ENCODE results near the gene MUC6.

The MUC6 gene

GRCh38 chr11:1036303-1036923 is at the start of gene MUC6:
MUC6 (minus strand) TSS chr11:1036718; CDS start chr11:1036655, 63 bp downstream.
- H3K4me3 ChIP-seq (ENCODE audit: low read depth, low read length): no peak within 1 kb of the TSS
- 0 out of 2 replicates have a peak within 1 kb of the TSS, but pooled peaks have one; percentile 18 for H3K27ac ChIP-seq (ENCODE audit: low read depth, low read length)
- no peak within 1 kb of the TSS for H3K9ac ChIP-seq (ENCODE audit: low read length)
- no peaks in the 10 kb centered on the region for H3K27me3 ChIP-seq (ENCODE audit: control insufficient read depth, insufficient read depth, low read length)
- H3K4me1 ChIP-seq (ENCODE audit: control insufficient read depth, insufficient read depth, low read length): no peaks in the 10 kb centered on the region
- H3K9me3 ChIP-seq (ENCODE audit: control insufficient read depth, insufficient read depth, low read depth, low read length): no peaks in the 10 kb centered on the region
- no peaks in the 10 kb centered on the region for H3K36me3 ChIP-seq (ENCODE audit: control insufficient read depth, insufficient read depth, low read length)

- Histone ChIP-seq H3K9me3 (ENCODE audit: control insufficient read depth, insufficient read depth, low read depth, low read length) (no peaks in the 10 kb centered on the region), H3K27ac (ENCODE audit: low read depth, low read length) (no peak overlapping the region), H3K36me3 (ENCODE audit: control insufficient read depth, insufficient read depth, low read length) (no peaks in the 10 kb centered on the region), H3K27me3 (ENCODE audit: control insufficient read depth, insufficient read depth, low read length) (no peaks in the 10 kb centered on the region), H3K4me1 (ENCODE audit: control insufficient read depth, insufficient read depth, low read length) (no peaks in the 10 kb centered on the region), H3K4me3 (ENCODE audit: low read depth, low read length) (no peak overlapping the region), H3K9ac (ENCODE audit: low read length) (no peak overlapping the region)
These were observed 49.1 kb upstream of the MUC6 start for GRCh38 chr11:1085440-1086170.

GRCh38 chr11:1084561-1085439 is 48.3 kb upstream of the MUC6 start:
- no peak overlapping the region for H3K4me3 ChIP-seq (ENCODE audit: low read depth, low read length)
- no peaks in the 10 kb centered on the region for H3K27me3 ChIP-seq (ENCODE audit: control insufficient read depth, insufficient read depth, low read length)
- no peaks in the 10 kb centered on the region for H3K36me3 ChIP-seq (ENCODE audit: control insufficient read depth, insufficient read depth, low read length)
- no peak overlapping the region for H3K9ac ChIP-seq (ENCODE audit: low read length)
- no peaks in the 10 kb centered on the region for H3K4me1 ChIP-seq (ENCODE audit: control insufficient read depth, insufficient read depth, low read length)
- H3K27ac ChIP-seq (ENCODE audit: low read depth, low read length): no peak overlapping the region
- no peaks in the 10 kb centered on the region for H3K9me3 ChIP-seq (ENCODE audit: control insufficient read depth, insufficient read depth, low read depth, low read length)

GRCh38 chr11:1083621-1084551 is 47.4 kb upstream of the MUC6 start:
- Histone ChIP-seq H3K4me1 (ENCODE audit: control insufficient read depth, insufficient read depth, low read length) (no peaks in the 10 kb centered on the region), H3K27ac (ENCODE audit: low read depth, low read length) (no peak overlapping the region), H3K4me3 (ENCODE audit: low read depth, low read length) (no peak overlapping the region), H3K9ac (ENCODE audit: low read length) (no peak overlapping the region), H3K9me3 (ENCODE audit: control insufficient read depth, insufficient read depth, low read depth, low read length) (no peaks in the 10 kb centered on the region), H3K27me3 (ENCODE audit: control insufficient read depth, insufficient read depth, low read length) (no peaks in the 10 kb centered on the region), H3K36me3 (ENCODE audit: control insufficient read depth, insufficient read depth, low read length) (no peaks in the 10 kb centered on the region)

GRCh38 chr11:1082728-1083620 is 46.5 kb upstream of the MUC6 start:
- Histone ChIP-seq H3K27me3 (ENCODE audit: control insufficient read depth, insufficient read depth, low read length) (no peaks in the 10 kb centered on the region; the same call in 1 of the 2 replicates), H3K27ac (ENCODE audit: low read depth, low read length) (no peak overlapping the region), H3K9me3 (ENCODE audit: control insufficient read depth, insufficient read depth, low read depth, low read length) (no peaks in the 10 kb centered on the region), H3K4me1 (ENCODE audit: control insufficient read depth, insufficient read depth, low read length) (no peaks in the 10 kb centered on the region), H3K4me3 (ENCODE audit: low read depth, low read length) (no peak overlapping the region), H3K9ac (ENCODE audit: low read length) (no peak overlapping the region), H3K36me3 (ENCODE audit: control insufficient read depth, insufficient read depth, low read length) (no peaks in the 10 kb centered on the region)

GRCh38 chr11:1082346-1082727 is 45.8 kb upstream of the MUC6 start:
- no peaks in the 10 kb centered on the region; the same call in 1 of the 2 replicates for H3K27me3 ChIP-seq (ENCODE audit: control insufficient read depth, insufficient read depth, low read length)
- H3K4me1 ChIP-seq (ENCODE audit: control insufficient read depth, insufficient read depth, low read length): no peaks in the 10 kb centered on the region
- no peak overlapping the region for H3K27ac ChIP-seq (ENCODE audit: low read depth, low read length)
- no peak overlapping the region for H3K9ac ChIP-seq (ENCODE audit: low read length)
- no peak overlapping the region for H3K4me3 ChIP-seq (ENCODE audit: low read depth, low read length)
- H3K36me3 ChIP-seq (ENCODE audit: control insufficient read depth, insufficient read depth, low read length): no peaks in the 10 kb centered on the region
- no peaks in the 10 kb centered on the region for H3K9me3 ChIP-seq (ENCODE audit: control insufficient read depth, insufficient read depth, low read depth, low read length)

GRCh38 chr11:1081601-1082311 is 45.2 kb upstream of the MUC6 start:
- no peaks in the 10 kb centered on the region for H3K4me1 ChIP-seq (ENCODE audit: control insufficient read depth, insufficient read depth, low read length)
- H3K27me3 ChIP-seq (ENCODE audit: control insufficient read depth, insufficient read depth, low read length): no peaks in the 10 kb centered on the region; the same call in 1 of the 2 replicates
- H3K27ac ChIP-seq (ENCODE audit: low read depth, low read length): no peak overlapping the region
- H3K9me3 ChIP-seq (ENCODE audit: control insufficient read depth, insufficient read depth, low read depth, low read length): no peaks in the 10 kb centered on the region
- H3K36me3 ChIP-seq (ENCODE audit: control insufficient read depth, insufficient read depth, low read length): no peaks in the 10 kb centered on the region
- H3K4me3 ChIP-seq (ENCODE audit: low read depth, low read length): no peak overlapping the region
- no peak overlapping the region for H3K9ac ChIP-seq (ENCODE audit: low read length)

- H3K27ac ChIP-seq (ENCODE audit: low read depth, low read length): no peak overlapping the region
- no peaks in the 10 kb centered on the region for H3K36me3 ChIP-seq (ENCODE audit: control insufficient read depth, insufficient read depth, low read length)
- no peak overlapping the region for H3K9ac ChIP-seq (ENCODE audit: low read length)
- H3K9me3 ChIP-seq (ENCODE audit: control insufficient read depth, insufficient read depth, low read depth, low read length): no peaks in the 10 kb centered on the region
- no peaks in the 10 kb centered on the region; the same call in 1 of the 2 replicates for H3K27me3 ChIP-seq (ENCODE audit: control insufficient read depth, insufficient read depth, low read length)
- no peak overlapping the region for H3K4me3 ChIP-seq (ENCODE audit: low read depth, low read length)
- H3K4me1 ChIP-seq (ENCODE audit: control insufficient read depth, insufficient read depth, low read length): peaks cover 3% of the 10 kb centered on the region; the same call in 1 of the 2 replicates
These were observed 41.7 kb upstream of the MUC6 start for GRCh38 chr11:1078191-1078601.

GRCh38 chr11:1077417-1078119 is 41.0 kb upstream of the MUC6 start:
- H3K4me1 ChIP-seq (ENCODE audit: control insufficient read depth, insufficient read depth, low read length): peaks cover 3% of the 10 kb centered on the region; the same call in 1 of the 2 replicates
- no peak overlapping the region for H3K4me3 ChIP-seq (ENCODE audit: low read depth, low read length)
- H3K27ac ChIP-seq (ENCODE audit: low read depth, low read length): no peak overlapping the region
- no peaks in the 10 kb centered on the region; the same call in 1 of the 2 replicates for H3K27me3 ChIP-seq (ENCODE audit: control insufficient read depth, insufficient read depth, low read length)
- H3K36me3 ChIP-seq (ENCODE audit: control insufficient read depth, insufficient read depth, low read length): no peaks in the 10 kb centered on the region
- H3K9me3 ChIP-seq (ENCODE audit: control insufficient read depth, insufficient read depth, low read depth, low read length): no peaks in the 10 kb centered on the region
- no peak overlapping the region for H3K9ac ChIP-seq (ENCODE audit: low read length)

All from HUES6 (cell line).